H1 (cell line): ENCODE data around the gene LMNTD2.

Experiments used
- CTCF ChIP-seq, 3 experiments: IDR thresholded peaks; 1 replicate in 2 of 3; 2 replicates in 1 of 3; pipeline versions ENCODE4 v1.5.1 to v1.6.1; 2011; ENCODE audit warnings: low read length in 3 of 3, mild to moderate bottlenecking in 3 of 3, inconsistent platforms in 2 of 3, low read depth in 1 of 3, moderate library complexity in 1 of 3; ENCODE audit not compliant: insufficient read depth in 1 of 3; ENCODE audit errors: control extremely low read depth in 1 of 3
- GTF2F1 ChIP-seq: IDR thresholded peaks from 2 replicates; pipeline ENCODE4 v1.6.1; 2012; ENCODE audit warnings: low read depth, low read length, improper control_type of control experiment, borderline replicate concordance
- NRF1 ChIP-seq: IDR thresholded peaks from 2 replicates; pipeline ENCODE4 v1.6.1; 2011; ENCODE audit warnings: mild to moderate bottlenecking, low read depth, low read length, improper control_type of control experiment
- PHF8 ChIP-seq: fragments of 200-600 bp; sonication (generic); conservative IDR thresholded peaks from 2 replicates; pipeline ENCODE4 v1.7.1; 2012; ENCODE audit warnings: low read depth, mild to moderate bottlenecking, inconsistent platforms, low read length, moderate library complexity
- POLR2A ChIP-seq, 2 experiments: IDR thresholded peaks; 1 replicate in 1 of 2; 2 replicates in 1 of 2; pipeline ENCODE4 v1.6.1; 2011; ENCODE audit warnings: low read depth in 2 of 2, low read length in 2 of 2, mild to moderate bottlenecking in 2 of 2; ENCODE audit errors: control extremely low read depth in 1 of 2
- RAD21 ChIP-seq, 2 experiments: IDR thresholded peaks in 1 of 2; conservative IDR thresholded peaks in 1 of 2; 2 replicates each; pipeline ENCODE4 v1.6.1; 2011; ENCODE audit warnings: low read depth in 2 of 2, low read length in 2 of 2, improper control_type of control experiment in 1 of 2, inconsistent platforms in 1 of 2, mild to moderate bottlenecking in 1 of 2, moderate library complexity in 1 of 2
- RNF2 ChIP-seq: fragments of 200-900, 300-1000 bp; sonication (generic); IDR thresholded peaks from 2 replicates; pipeline ENCODE4 v1.7.1; 2016; ENCODE audit warnings: borderline replicate concordance, low read depth, mild to moderate bottlenecking, antibody characterized with exemption, low read length; ENCODE audit not compliant: poor library complexity, severe bottlenecking; ENCODE audit errors: missing control alignments
- SUZ12 ChIP-seq: fragments of 200-600 bp; sonication (generic); IDR thresholded peaks from 2 replicates; pipeline ENCODE4 v1.6.1; 2012; ENCODE audit warnings: mild to moderate bottlenecking, inconsistent platforms, low read length, moderate library complexity, mixed read lengths
- TCF12 ChIP-seq: IDR thresholded peaks from 2 replicates; pipeline ENCODE4 v1.6.1; 2011; ENCODE audit warnings: low read depth, mild to moderate bottlenecking, low read length

GRCh38 chr11:507727-508515 lies 52.6 kb downstream of the LMNTD2 start:
- TF ChIP-seq NRF1 (no peak), RAD21 (IDR thresholded peaks at IDR 0.05 in 1 of 2, conservative IDR thresholded peaks at IDR 0.05 in 1 of 2; ENCODE audit: low read depth in 2 of 2, low read length in 2 of 2) (no peak), POLR2A (IDR thresholded peaks at IDR 0.05; ENCODE audit: control extremely low read depth in 1 of 2, low read depth in 2 of 2, low read length in 2 of 2) (no peak), RNF2 (no peak), PHF8 (no peak), SUZ12 (no peak), CTCF (IDR thresholded peaks at IDR 0.05; ENCODE audit: control extremely low read depth in 1 of 3, insufficient read depth in 1 of 3, low read depth in 1 of 3, low read length in 3 of 3) (no peak), GTF2F1 (no peak), TCF12 (no peak)
